ENCODE data around the gene TMOD3. TPM values are rescaled to one million over a fixed set of nuclear protein-coding genes. Genes with fewer than 3 reads are reported as not detected.
A peak's percentile ranks its signal among the peaks of the same experiment; 100 is the strongest.

TMOD3 gene
- total RNA-seq, 1 experiment from 2014 or later, result 94.6 TPM

GRCh38 chr15:51876169-51876568 is 46.7 kb downstream of the TMOD3 start:
- no TSS peak for BruUV-seq (replicated peaks)
- intact Hi-C loops (cut with micrococcal nuclease), result no loop called here
- no peak for TF ChIP-seq CTCF (IDR thresholded peaks at IDR 0.05; ENCODE audit: unreplicated experiment)
- no peaks in the 10 kb centered on the region for H3K27me3 Mint-ChIP-seq (ENCODE audit: insufficient read depth, unreplicated experiment)
- peaks cover 59% of the 10 kb centered on the region for H3K4me1 Mint-ChIP-seq (ENCODE audit: insufficient read depth, unreplicated experiment)
- POLR2A ChIA-PET, result interaction anchor here (0.7 to 3.1 kb wide), 4 partner anchors 31 to 144 kb away, joined by 3 to 26 read pairs (median 14); partner anchors contain the start of gene TMOD3
- peaks cover 62% of the 10 kb centered on the region for H3K36me3 Mint-ChIP-seq (ENCODE audit: insufficient read depth, unreplicated experiment)
- no peaks in the 10 kb centered on the region for H3K9me3 Mint-ChIP-seq (ENCODE audit: unreplicated experiment)
- CTCF ChIA-PET, result interaction anchor here (1.2 kb wide), 1 partner anchor 10 kb away, joined by 3 read pairs; no protein-coding TSS in a partner anchor
- DNase-seq (ENCODE audit: unreplicated experiment), result no peak
- peak overlapping the region; percentile 68 for H3K4me3 Mint-ChIP-seq (ENCODE audit: unreplicated experiment)
- H3K27ac Mint-ChIP-seq (ENCODE audit: low read depth, unreplicated experiment), result peak overlapping the region; percentile 97

- peaks cover 53% of the 10 kb centered on the region for H3K4me1 Mint-ChIP-seq (ENCODE audit: insufficient read depth, unreplicated experiment)
- intact Hi-C loops (cut with micrococcal nuclease), result no loop called here
These were observed 49.3 kb downstream of the TMOD3 start for GRCh38 chr15:51878446-51879386.

GRCh38 chr15:51879555-51879954 is 50.1 kb downstream of the TMOD3 start:
- intact Hi-C loops (cut with micrococcal nuclease), result no loop called here
- POLR2A ChIA-PET, result interaction anchor here (0.6 to 3.2 kb wide), 12 partner anchors 9 to 789 kb away, joined by 3 to 28 read pairs (median 4); partner anchors contain the start of genes LEO1 and TMOD3

More at GRCh38 chr15:51878446-51879386, 49.3 kb downstream of the TMOD3 start:
- no peaks in the 10 kb centered on the region for H3K27me3 Mint-ChIP-seq (ENCODE audit: insufficient read depth, unreplicated experiment)
- no peaks in the 10 kb centered on the region for H3K9me3 Mint-ChIP-seq (ENCODE audit: unreplicated experiment)
- BruUV-seq (replicated peaks), result no TSS peak
- peak overlapping the region; percentile 10 for H3K4me3 Mint-ChIP-seq (ENCODE audit: unreplicated experiment)
- H3K27ac Mint-ChIP-seq (ENCODE audit: low read depth, unreplicated experiment), result peak overlapping the region; percentile 95
- peak; percentile 52 for DNase-seq (ENCODE audit: unreplicated experiment)
- CTCF ChIA-PET, result interaction anchor here (0.6 to 2.1 kb wide), 9 partner anchors 9 to 292 kb away, joined by 3 to 8 read pairs (median 3); no protein-coding TSS in a partner anchor
- no peak for TF ChIP-seq CTCF (IDR thresholded peaks at IDR 0.05; ENCODE audit: unreplicated experiment)
- POLR2A ChIA-PET, result interaction anchor here (0.6 to 3.2 kb wide), 15 partner anchors 10 to 933 kb away, joined by 3 to 28 read pairs (median 3); partner anchors contain the start of genes LEO1 and TMOD3
- H3K36me3 Mint-ChIP-seq (ENCODE audit: insufficient read depth, unreplicated experiment), result peaks cover 43% of the 10 kb centered on the region

More at GRCh38 chr15:51879555-51879954, 50.1 kb downstream of the TMOD3 start:
- Mint-ChIP-seq H3K4me3 (ENCODE audit: unreplicated experiment) (peak overlapping the region; percentile 27), H3K27me3 (ENCODE audit: insufficient read depth, unreplicated experiment) (no peaks in the 10 kb centered on the region), H3K36me3 (ENCODE audit: insufficient read depth, unreplicated experiment) (peaks cover 39% of the 10 kb centered on the region), H3K9me3 (ENCODE audit: unreplicated experiment) (no peaks in the 10 kb centered on the region), H3K27ac (ENCODE audit: low read depth, unreplicated experiment) (peak overlapping the region; percentile 95), H3K4me1 (ENCODE audit: insufficient read depth, unreplicated experiment) (peaks cover 49% of the 10 kb centered on the region)
- BruUV-seq (replicated peaks), result no TSS peak
- peak; percentile 17 for DNase-seq (ENCODE audit: unreplicated experiment)
- TF ChIP-seq CTCF (IDR thresholded peaks at IDR 0.05; ENCODE audit: unreplicated experiment), result no peak
- CTCF ChIA-PET, result interaction anchor here (0.7 to 2.1 kb wide), 4 partner anchors 9 to 103 kb away, joined by 3 to 8 read pairs (median 3); no protein-coding TSS in a partner anchor
